Stromal cell of bone marrow (primary cell): ENCODE data around the gene OTOG.
A peak's percentile ranks its signal among the peaks of the same experiment; 100 is the strongest.

Experiments used
- DNase-seq: peaks from one replicate; pipeline ENCODE4 v3.0.0-alpha.2; 2012; ENCODE audit warnings: low read depth

OTOG gene

GRCh38 chr11:17518366-17518765 lies 28.7 kb upstream of the OTOG start:
- no peak for DNase-seq

- no peak for DNase-seq
Measured at GRCh38 chr11:17519061-17519885, 27.8 kb upstream of the OTOG start.

- DNase-seq = no peak
Measured at GRCh38 chr11:17521106-17521900, 25.8 kb upstream of the OTOG start.

- no peak for DNase-seq
Measured at GRCh38 chr11:17522655-17523054, 24.4 kb upstream of the OTOG start.

GRCh38 chr11:17524221-17524620 lies 22.8 kb upstream of the OTOG start:
- DNase-seq = no peak

GRCh38 chr11:17525570-17525969 lies 21.5 kb upstream of the OTOG start:
- no peak for DNase-seq

GRCh38 chr11:17526326-17526725 lies 20.7 kb upstream of the OTOG start:
- DNase-seq = no peak

- DNase-seq = no peak
Measured at GRCh38 chr11:17526931-17527627, 20.0 kb upstream of the OTOG start.

- DNase-seq = no peak
Measured at GRCh38 chr11:17527628-17527995, 19.4 kb upstream of the OTOG start.

- DNase-seq = no peak
Measured at GRCh38 chr11:17528181-17528691, 18.8 kb upstream of the OTOG start.

GRCh38 chr11:17528906-17529843 lies 17.9 kb upstream of the OTOG start:
- DNase-seq = no peak

- no peak for DNase-seq
Measured at GRCh38 chr11:17529844-17530185, 17.2 kb upstream of the OTOG start.

GRCh38 chr11:17531071-17531600 lies 15.9 kb upstream of the OTOG start:
- DNase-seq = no peak

- DNase-seq = peak; percentile 38
Measured at GRCh38 chr11:17531636-17532113, 15.4 kb upstream of the OTOG start.

GRCh38 chr11:17532784-17533183 lies 14.3 kb upstream of the OTOG start:
- no peak for DNase-seq

GRCh38 chr11:17533341-17533740 lies 13.7 kb upstream of the OTOG start:
- no peak for DNase-seq

- DNase-seq = no peak
Measured at GRCh38 chr11:17533778-17534415, 13.2 kb upstream of the OTOG start.

GRCh38 chr11:17535488-17535887 lies 11.6 kb upstream of the OTOG start:
- DNase-seq = no peak

GRCh38 chr11:17537261-17537660 lies 9.8 kb upstream of the OTOG start:
- DNase-seq = no peak

- no peak for DNase-seq
Measured at GRCh38 chr11:17538054-17538453, 9.0 kb upstream of the OTOG start.

- no peak for DNase-seq
Measured at GRCh38 chr11:17538731-17539130, 8.3 kb upstream of the OTOG start.
